ACHN (cell line): ENCODE measurements around the gene NPHP4.
"Not testable (repeated sequence)": the region's sequence is repeated elsewhere in the genome, so short reads cannot be mapped to it uniquely, and the experiment has no call there.

Experiments used
- DNase-seq: peaks from one replicate; pipeline ENCODE4 v3.0.0-alpha.2; 2015
- in situ Hi-C: cut with HindIII; loops from 2 replicates; pipeline ENCODE4 v1.10.0; 2017; ENCODE audit warnings: low sequenced_read_pairs, low pct_ligation_motif_present, low pct_unique_long_range_greater_than_20kb

NPHP4 gene

GRCh38 chr1:6026095-6026809 is 34.0 kb upstream of the NPHP4 start:
- in situ Hi-C loops: no loop called here
- DNase-seq: peak; percentile 91

- in situ Hi-C loops: no loop called here
Observed at GRCh38 chr1:6025269-6026094, 33.3 kb upstream of the NPHP4 start.

DNA sequence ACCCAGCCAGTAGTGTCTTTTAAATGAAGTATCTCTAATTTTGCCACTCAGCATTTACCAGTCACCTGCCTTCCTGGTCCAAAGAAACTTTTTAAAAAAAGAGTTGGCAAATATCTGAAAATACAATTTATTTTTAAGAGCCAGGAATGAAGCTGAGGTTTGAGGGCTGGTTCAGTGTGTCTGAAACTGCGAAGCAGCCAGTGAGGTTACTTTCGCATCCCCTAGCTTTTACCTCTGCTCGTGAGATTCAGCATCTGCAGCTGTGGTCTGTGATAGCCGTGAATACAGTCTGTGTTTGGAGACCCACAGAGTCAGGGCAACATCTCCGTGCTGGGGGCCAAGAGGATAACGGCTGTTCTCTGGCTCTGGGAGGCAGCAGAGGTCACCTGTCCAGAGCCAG is 32.2 kb upstream of the NPHP4 start:
- in situ Hi-C loops: no loop called here
- DNase-seq: no peak

More at GRCh38 chr1:6025269-6026094, 33.3 kb upstream of the NPHP4 start:
- peak; percentile 62 for DNase-seq

GRCh38 chr1:6023346-6023745 is 31.1 kb upstream of the NPHP4 start:
- no peak for DNase-seq
- in situ Hi-C loops: no loop called here

GRCh38 chr1:6022193-6022592 is 30.0 kb upstream of the NPHP4 start:
- no peak for DNase-seq
- in situ Hi-C loops: no loop called here

- in situ Hi-C loops: no loop called here
- no peak for DNase-seq
Observed at GRCh38 chr1:6019166-6019845, 27.1 kb upstream of the NPHP4 start.

GRCh38 chr1:6017654-6018053 is 25.4 kb upstream of the NPHP4 start:
- DNase-seq, in situ Hi-C loops: not testable (repeated sequence)

DNA sequence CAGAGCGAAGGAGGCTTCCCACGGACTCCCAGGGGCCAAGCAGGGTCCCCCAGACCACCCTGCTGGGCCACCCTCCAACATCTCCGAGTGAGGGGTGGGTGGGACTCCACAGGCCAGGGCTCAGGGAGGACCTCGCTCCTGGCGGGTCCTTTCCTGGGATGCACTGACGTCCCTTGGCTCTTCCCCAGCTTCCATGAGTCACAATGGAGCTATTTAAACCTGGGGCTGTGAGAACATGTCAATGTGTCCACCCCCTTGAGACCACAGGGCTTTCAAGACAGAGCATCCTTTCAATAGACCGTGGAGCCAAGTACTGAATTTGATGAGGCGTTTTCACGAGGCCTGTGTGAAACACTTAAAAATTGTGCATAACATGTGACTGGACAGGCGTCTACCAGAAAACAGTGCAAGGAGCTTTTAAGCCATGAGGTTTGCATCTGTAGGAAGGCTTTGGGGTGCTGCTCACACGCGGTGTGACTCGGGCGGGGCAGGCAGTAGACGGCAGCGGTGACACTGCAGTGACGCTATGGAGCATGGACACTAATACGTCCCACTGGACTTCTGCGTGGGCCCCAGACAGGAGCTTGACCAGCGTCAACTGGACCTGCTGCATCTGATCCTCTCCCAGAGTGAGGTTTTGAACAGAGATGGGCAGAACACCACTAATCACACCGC is 24.1 kb upstream of the NPHP4 start:
- in situ Hi-C loops: no loop called here
- peak; percentile 45 for DNase-seq

DNA sequence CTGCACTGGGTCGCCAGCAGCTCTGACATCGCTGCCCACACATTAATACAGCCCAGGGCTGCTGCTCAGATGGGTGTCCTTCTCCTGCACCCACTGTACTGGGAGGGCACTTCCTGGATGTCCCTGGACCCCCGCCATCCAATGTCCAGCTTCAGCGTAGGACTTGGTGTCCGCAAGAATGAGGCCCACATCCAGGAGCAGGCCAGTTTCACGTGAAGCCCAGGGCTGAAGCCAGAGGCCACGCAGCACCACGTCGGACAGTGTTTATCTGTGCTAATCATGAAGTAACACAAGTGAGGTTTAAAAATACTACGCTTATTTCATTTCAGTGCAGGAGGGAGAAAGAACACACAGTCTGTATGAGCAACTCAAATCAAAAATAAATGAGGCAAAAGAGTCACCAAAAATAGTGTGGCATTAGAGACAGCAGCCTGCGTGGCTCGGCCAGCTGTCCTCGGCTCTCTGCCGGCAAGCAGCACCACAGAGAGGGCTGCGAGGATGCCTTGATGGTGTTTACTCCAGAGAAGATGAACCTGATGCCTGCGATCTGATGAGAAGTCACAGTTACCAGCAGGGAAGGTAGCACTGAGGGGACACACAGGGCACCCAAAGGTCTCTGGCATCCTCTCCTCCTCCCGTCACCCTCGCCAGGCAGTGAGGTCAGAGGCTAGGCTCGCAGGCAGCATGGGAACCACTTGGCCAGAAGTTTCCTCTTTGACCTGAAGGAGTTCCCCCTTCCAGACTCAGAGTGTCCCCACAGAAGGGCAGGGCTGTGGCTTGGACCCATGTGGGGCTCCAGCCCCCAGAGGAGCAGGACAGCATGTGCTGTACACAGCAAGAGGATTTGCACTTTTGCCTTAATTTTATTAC is 22.1 kb upstream of the NPHP4 start:
- in situ Hi-C loops: no loop called here

GRCh38 chr1:6013491-6013890 is 21.3 kb upstream of the NPHP4 start:
- DNase-seq: no peak
- in situ Hi-C loops: no loop called here

More for the DNA sequence above, 22.1 kb upstream of the NPHP4 start:
- no peak for DNase-seq

DNA sequence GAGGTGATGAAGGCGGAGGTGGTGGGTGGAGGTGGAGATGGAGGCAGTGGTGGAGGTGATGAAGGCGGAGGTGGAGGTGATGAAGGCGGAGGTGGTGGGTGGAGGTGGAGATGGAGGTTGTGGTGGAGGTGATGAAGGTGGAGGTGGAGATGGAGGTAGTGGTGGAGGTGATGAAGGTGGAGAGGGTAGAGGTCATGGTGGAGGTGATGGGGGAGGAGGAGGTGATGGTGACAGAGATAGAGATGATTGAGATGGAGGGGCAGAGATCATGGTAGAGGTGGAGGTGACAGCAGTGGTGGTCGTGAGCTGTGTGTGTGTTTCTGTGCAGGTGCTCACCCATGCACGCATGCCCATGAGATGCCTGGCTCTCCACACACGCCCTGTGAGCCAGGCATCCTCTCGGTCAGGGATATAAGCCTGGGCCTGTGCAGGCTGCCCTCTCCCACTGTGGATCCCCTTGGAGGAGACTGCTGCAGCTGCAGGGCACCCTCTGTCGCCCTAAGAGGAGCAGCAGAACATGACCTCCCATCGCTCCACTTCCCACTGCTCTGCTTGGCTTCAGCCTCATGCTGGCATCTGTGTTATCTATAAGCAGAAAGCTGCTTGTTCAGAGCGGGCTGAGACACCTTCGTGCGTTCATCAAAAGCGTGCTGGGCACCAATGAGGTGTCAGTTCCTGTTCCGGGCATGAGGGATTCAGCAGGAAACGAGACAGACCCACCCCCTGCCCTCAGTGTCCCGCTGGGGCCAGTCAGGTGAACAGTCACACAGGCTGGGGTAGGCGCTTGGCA is 20.5 kb upstream of the NPHP4 start:
- in situ Hi-C loops: no loop called here
- DNase-seq: no peak

DNA sequence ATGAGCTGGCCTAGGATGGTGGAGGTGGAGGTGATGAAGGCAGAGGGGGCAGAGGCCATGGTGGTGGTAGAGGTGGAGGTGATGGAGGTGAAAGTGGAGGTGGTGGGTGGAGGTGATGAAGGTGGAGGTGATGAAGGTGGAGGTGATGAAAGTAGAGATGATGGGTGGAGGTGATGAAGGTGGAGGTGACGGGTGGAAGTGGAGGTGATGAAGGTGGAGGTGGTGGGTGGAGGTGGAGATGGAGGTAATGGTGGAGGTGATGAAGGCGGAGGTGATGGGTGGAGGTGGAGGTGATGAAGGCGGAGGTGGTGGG is 19.7 kb upstream of the NPHP4 start:
- DNase-seq: no peak
- in situ Hi-C loops: no loop called here

- DNase-seq: no peak
- in situ Hi-C loops: no loop called here
Observed at GRCh38 chr1:6011161-6011945, 19.1 kb upstream of the NPHP4 start.

DNA sequence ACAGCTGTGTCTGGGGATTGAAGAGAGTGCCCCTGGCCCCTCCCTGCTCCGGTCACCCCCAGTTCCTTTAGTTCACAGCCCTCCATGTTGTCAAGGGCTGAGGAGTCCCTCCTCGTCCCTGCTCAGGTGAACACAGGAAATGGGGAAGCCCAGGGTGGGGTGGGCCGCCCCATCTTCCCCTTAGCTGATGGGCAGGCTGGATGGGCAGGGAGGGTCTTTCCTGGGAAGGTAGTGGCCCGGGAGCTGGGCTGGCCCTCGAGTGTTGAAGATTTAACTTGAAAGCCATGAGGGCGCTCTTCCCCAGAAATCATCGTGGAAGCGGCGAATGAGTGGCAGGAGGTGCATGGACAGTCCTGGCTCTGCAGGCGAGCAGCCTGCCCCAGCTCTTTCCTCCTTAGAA is 18.3 kb upstream of the NPHP4 start:
- no peak for DNase-seq
- in situ Hi-C loops: no loop called here

GRCh38 chr1:6009120-6010040 is 17.2 kb upstream of the NPHP4 start:
- in situ Hi-C loops: no loop called here
- DNase-seq: no peak

DNA sequence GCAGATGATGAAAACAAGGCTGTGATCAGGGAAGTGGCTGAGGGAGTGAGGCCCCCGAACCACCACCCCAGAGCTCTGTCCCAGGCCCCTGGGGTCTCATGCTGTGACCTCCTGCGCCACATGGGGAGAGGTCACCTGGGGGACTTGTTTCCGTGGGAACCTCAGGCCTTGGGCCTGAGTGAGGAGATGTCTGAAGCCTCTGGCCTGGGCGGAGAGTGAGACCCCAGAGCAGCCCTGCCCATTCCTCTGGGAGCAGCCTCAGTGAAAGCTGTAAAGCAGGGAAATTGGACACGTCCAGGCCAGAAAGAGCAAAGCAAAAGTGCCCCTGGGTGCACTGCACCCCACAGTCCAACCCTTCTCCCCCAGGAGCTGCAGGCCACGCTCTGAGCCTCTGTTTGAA is 16.5 kb upstream of the NPHP4 start:
- DNase-seq: no peak
- in situ Hi-C loops: no loop called here
